NCI-H1092 (cell line): Measurements from ENCODE around the gene UBE2I.
"Not testable (repeated sequence)": the region's sequence is repeated elsewhere in the genome, so short reads cannot be mapped to it uniquely, and the experiment has no call there.

Source experiments
- DNase-seq: peaks from one replicate; lab custom pipeline; 2025; lab: John Stamatoyannopoulos, UW

UBE2I gene

GRCh38 chr16:1308977-1309885 is at the start of gene UBE2I:
UBE2I (plus strand) TSS chr16:1309636; CDS start chr16:1314031, 4,395 bp downstream.
- DNase-seq: peak; percentile 98

GRCh38 chr16:1259760-1260068 is 49.7 kb upstream of the UBE2I start:
- no peak for DNase-seq

GRCh38 chr16:1260101-1260680 is 49.2 kb upstream of the UBE2I start:
- no peak for DNase-seq

GRCh38 chr16:1261131-1261892 is 48.1 kb upstream of the UBE2I start:
- DNase-seq: no peak

GRCh38 chr16:1262210-1262845 is 47.1 kb upstream of the UBE2I start:
- DNase-seq: no peak

- DNase-seq: no peak
Observed at GRCh38 chr16:1262846-1263221, 46.6 kb upstream of the UBE2I start.

- DNase-seq: no peak
Observed at GRCh38 chr16:1263591-1264344, 45.7 kb upstream of the UBE2I start.

GRCh38 chr16:1264345-1265089 is 44.9 kb upstream of the UBE2I start:
- no peak for DNase-seq

GRCh38 chr16:1265090-1265630 is 44.3 kb upstream of the UBE2I start:
- DNase-seq: no peak

- DNase-seq: no peak
Observed at GRCh38 chr16:1265826-1266225, 43.6 kb upstream of the UBE2I start.

- DNase-seq: not testable (repeated sequence)
Observed at GRCh38 chr16:1269418-1269817, 40.0 kb upstream of the UBE2I start.

- no peak for DNase-seq
Observed at GRCh38 chr16:1271380-1271723, 38.1 kb upstream of the UBE2I start.

GRCh38 chr16:1271724-1272413 is 37.6 kb upstream of the UBE2I start:
- DNase-seq: peak; percentile 84

GRCh38 chr16:1272453-1273198 is 36.8 kb upstream of the UBE2I start:
- DNase-seq: no peak

- no peak for DNase-seq
Observed at GRCh38 chr16:1273816-1274215, 35.6 kb upstream of the UBE2I start.

- no peak for DNase-seq
Observed at GRCh38 chr16:1274767-1275166, 34.7 kb upstream of the UBE2I start.

- no peak for DNase-seq
Observed at GRCh38 chr16:1275791-1276579, 33.5 kb upstream of the UBE2I start.

- DNase-seq: no peak
Observed at GRCh38 chr16:1276580-1276878, 32.9 kb upstream of the UBE2I start.

- no peak for DNase-seq
Observed at GRCh38 chr16:1277151-1277598, 32.3 kb upstream of the UBE2I start.
